ENCODE results near the gene TSSK6.

DNA sequence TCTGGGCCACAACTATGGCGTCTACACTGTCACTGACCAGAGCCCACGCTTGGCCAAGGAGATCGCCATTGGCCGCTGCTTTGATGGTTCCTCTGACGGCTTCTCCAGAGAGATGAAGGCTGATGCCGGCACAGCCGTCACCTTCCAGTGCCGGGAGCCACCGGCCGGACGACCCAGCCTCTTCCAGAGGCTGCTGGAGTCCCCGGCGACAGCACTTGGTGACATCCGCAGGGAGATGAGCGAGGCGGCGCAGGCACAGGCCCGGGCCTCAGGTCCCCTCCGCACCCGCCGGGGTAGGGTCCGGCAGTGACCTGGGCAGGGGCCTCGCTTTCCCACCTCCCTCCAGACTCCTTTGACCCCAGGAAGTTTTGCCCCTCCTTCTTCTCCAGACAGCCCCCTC, 30.4 kb upstream of the TSSK6 start:
- TF ChIP-seq, protein P1, sequence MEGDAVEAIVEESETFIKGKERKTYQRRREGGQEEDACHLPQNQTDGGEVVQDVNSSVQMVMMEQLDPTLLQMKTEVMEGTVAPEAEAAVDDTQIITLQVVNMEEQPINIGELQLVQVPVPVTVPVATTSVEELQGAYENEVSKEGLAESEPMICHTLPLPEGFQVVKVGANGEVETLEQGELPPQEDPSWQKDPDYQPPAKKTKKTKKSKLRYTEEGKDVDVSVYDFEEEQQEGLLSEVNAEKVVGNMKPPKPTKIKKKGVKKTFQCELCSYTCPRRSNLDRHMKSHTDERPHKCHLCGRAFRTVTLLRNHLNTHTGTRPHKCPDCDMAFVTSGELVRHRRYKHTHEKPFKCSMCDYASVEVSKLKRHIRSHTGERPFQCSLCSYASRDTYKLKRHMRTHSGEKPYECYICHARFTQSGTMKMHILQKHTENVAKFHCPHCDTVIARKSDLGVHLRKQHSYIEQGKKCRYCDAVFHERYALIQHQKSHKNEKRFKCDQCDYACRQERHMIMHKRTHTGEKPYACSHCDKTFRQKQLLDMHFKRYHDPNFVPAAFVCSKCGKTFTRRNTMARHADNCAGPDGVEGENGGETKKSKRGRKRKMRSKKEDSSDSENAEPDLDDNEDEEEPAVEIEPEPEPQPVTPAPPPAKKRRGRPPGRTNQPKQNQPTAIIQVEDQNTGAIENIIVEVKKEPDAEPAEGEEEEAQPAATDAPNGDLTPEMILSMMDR (IDR thresholded peaks at IDR 0.05), result no peak
- TF ChIP-seq POLR2AphosphoS5 (IDR thresholded peaks at IDR 0.05), result no peak
